ENCODE data around the gene RNF166.
"Not testable (repeated sequence)": the region's sequence is repeated elsewhere in the genome, so short reads cannot be mapped to it uniquely, and the experiment has no call there.

The RNF166 gene

GRCh38 chr16:88673716-88674379 is 32.4 kb downstream of the RNF166 start:
- DNase-seq (ENCODE audit: low spot score): no peak

- no peak for DNase-seq (ENCODE audit: low spot score)
These were observed 33.4 kb downstream of the RNF166 start for GRCh38 chr16:88672776-88673175.

DNA sequence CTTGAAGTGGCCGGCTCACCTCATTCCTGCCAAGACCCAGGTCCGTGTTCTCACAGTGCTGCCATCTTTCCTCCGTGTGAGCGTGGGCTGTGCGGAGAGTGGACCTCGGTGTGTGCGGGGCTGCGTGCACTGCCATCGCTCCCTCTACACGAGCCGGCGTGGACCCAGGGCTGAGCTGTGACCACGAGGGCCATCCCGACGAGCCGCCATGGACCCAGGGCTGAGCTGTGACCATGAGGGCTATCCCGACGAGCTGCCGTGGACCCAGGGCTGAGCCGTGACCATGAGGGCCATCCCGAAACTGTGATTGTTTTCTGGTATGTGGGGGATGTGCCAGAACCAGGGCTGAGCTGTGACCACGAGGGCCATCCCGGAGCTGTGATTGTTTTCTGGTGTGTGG is 34.4 kb downstream of the RNF166 start:
- no peak for DNase-seq (ENCODE audit: low spot score)

DNA sequence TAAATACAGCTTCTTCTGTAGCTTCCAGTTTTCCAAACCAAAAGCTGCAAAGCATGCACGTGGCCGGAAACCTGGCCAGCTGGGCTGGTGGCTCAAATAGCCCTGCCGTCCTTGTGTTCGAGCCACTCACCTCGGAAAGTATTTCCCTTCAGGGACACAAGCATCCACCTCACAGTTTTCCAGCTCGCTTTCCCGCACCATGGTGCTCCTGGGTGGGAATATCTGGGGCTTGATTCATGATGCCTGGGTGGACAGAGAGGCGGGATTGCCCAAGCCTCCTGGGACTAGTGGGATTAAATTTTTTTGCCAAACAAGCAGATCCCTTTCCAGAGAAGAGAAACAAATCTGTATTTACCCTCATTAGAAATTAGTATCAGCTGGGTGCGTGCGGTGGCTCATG is 36.2 kb downstream of the RNF166 start:
- DNase-seq (ENCODE audit: low spot score): no peak

DNA sequence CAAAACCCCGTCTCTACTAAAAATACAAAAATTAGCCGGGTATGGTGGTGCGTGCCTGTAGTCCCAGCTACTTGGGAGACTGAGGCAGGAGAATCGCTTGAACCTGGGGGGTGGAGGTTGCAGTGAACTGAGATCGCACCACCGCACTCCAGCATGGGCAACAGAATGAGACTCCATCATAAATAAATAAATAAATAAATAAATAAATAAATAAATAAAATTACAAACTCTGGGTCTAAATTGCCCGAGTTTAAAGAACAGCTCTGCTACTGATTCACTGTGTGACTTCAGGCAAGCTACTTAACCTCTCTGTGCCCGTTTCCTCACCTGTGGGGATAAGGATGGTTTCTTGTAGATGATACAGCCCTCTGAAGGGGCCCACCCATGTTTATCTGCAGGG is 36.7 kb downstream of the RNF166 start:
- DNase-seq (ENCODE audit: low spot score): not testable (repeated sequence)

- no peak for DNase-seq (ENCODE audit: low spot score)
These were observed 38.7 kb downstream of the RNF166 start for GRCh38 chr16:88667461-88667860.

GRCh38 chr16:88665570-88665969 is 40.6 kb downstream of the RNF166 start:
- no peak for DNase-seq (ENCODE audit: low spot score)

- DNase-seq (ENCODE audit: low spot score): no peak
These were observed 41.1 kb downstream of the RNF166 start for GRCh38 chr16:88665148-88665547.

DNA sequence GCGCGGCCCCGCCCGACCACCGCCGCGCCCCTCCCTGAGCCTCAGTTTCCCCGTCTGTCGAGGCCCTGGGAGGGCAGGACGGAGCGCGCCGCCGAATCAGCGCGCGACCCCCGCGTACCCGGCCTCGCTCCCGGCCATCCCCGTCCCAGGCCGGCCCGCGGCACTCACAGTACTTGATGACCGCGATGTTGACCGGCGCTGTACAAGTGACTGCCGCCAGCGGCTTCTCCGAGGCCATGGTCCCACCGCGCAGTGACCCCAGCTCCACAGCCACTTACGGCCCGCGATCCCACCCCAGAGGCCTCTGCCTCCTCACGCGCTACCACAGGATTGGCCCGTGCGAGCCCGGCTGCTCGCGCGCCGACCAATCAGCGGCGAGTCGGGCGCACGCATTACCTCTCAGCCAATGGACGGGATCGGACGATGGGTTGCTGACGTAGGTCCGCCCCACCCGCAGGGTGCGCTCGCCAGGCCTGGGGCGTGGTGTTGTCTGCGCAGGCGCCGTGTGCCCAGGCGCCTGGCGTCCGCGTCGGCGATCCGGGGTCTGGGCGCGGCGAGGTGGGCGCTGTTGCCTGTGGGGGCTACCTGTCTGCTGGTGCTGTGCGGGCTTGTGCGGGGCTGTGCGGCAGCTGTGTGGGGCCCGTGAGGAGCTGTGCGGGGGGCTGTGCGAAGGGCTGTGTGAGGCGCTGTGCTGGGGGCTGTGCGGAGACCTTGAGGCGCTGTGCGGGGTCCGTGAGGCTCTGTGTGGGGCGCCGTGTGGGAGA is 43.2 kb downstream of the RNF166 start, which contains the start of gene MVD:
MVD (minus strand) TSS at position 249 of the 764 bp plus-strand sequence; CDS start at position 238, 11 bp downstream.
- DNase-seq (ENCODE audit: low spot score): peak; percentile 100

GRCh38 chr16:88662222-88662842 is 43.9 kb downstream of the RNF166 start:
- DNase-seq (ENCODE audit: low spot score): no peak

GRCh38 chr16:88661468-88661867 is 44.7 kb downstream of the RNF166 start:
- no peak for DNase-seq (ENCODE audit: low spot score)

GRCh38 chr16:88659160-88659559 is 47.0 kb downstream of the RNF166 start:
- no peak for DNase-seq (ENCODE audit: low spot score)

DNA sequence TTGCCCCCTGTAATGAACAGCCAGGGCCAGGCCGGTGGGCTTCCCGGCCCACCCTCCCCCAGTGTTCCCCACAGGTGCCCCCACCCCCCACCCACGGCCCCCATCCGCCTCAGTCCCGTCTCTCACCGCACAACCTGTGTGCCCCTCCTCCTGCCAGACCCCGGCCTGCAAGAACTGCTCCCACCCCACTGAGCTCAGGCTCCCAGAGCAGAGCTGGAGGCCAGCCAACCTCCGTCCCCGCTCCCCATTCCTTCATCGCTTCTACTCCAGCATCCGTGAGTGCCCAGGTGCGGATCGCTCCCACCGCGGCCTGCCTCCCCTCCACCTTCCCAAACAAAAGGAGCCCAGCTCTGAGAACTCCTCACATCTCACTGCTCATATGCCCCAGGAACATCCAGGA is 47.5 kb downstream of the RNF166 start:
- DNase-seq (ENCODE audit: low spot score): no peak

DNA sequence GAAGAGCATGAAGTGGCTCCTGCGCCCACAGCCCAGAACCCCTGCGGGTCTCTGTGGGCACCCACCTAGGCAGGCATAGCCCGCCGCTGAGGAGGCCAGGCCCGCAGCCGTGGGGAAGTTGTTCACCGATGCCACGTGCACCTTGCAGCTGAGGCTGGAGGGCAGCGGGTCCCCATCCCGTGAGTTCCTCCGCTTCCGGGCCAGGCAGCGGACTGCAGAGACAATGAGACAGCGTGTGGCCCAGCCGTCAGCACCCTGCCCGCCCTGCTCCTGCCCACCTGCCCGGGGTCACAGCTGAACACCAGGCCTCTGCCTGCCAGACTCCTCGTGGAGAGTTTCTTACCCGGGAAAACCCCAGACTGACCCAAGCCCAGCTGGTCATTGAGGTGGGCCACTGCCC is 48.8 kb downstream of the RNF166 start:
- DNase-seq (ENCODE audit: low spot score): no peak

DNA sequence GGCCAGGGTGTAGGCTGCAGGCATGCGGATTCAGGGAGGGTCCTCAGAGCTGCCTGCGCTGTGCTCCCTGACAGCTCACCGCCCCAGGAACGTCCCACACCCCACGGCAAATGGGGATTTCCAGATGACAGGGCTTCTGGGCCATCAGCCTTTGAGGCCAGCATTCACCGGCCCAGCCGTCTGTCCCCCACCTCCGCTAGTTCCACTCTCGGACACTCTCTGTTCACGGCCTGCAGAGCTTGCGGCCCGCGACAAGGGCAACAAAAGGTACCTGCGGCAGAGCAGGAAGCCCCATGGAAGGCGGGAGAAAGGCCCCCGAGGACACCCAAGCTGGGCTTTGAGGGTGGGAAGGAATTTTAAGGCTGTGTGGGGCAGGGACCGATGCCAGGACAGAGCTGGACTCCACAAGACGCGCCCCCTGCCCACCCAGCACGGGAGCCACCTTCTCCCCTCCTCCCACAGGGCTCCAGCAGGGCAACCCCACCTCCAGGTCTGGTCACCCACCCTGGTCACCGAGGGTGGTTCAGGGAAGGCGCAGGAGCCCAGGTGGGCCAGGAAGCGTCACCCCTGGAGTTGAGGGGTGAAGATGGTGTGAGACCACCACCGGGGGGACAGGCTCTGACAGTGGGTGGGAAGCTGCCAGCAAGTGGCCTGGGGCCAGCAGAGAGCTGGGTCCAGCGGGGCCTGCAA is 49.8 kb downstream of the RNF166 start:
- no peak for DNase-seq (ENCODE audit: low spot score)

DNA sequence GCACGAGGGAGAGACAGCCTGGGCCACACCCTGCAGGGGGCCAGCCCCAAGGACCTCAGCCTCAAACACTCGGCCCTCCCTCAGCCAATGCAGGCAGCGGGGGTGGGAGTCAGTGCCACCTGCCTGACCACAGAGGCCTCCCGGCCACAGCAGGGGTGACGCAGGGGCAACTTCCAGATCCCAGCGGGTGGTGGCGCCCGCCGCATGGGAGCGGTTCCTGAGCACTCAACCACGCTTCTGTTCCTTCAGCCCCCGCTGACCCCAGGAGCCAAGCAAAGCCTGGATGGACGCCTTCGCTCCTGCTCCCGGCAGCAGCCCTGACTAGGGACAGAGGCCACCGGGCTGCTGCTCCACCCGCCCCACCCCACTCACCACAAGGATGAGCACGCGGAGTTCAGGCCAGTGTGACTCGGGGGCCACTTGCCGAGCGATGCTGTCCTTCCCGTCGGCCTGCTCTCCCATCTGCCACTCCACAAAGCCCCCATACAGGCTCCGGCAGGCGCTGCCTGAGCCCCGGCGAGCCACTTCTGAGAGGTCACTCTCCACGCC is 50.4 kb downstream of the RNF166 start:
- DNase-seq (ENCODE audit: low spot score): no peak

GRCh38 chr16:88655053-88655732 is 51.0 kb downstream of the RNF166 start:
- DNase-seq (ENCODE audit: low spot score): no peak

DNA sequence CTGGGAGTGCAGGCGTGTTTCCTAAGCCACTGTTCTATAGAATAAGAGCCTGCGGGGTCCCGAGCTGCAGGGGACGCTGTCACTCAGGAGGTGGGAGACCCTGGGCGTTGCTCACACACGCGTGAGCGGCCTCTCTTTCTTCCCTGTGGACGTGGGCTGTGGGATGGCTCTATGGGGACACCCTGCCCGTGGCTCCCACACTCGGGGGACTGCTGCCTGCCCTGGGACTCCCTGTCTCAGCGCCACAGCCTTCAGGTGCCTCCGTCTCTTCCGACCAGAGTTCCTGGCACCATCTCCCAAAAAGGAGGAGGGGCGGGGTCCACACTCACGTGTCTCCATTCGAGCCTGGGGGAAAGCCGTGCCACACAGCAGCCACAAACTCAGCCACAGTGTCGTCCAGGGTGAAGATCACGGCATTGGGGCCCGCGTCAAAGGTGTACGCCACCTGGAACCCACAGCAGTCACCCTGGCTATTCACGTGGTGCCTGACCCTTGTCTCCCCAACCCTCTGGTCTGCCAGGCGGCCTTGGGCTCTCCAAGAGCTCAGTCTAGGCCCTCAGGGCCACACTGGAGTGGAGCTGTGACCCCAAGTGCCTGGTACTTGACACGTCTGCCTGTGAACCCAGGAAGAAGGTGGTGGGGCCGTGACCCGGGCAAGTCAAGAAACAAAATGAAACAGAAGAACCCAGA is 51.7 kb downstream of the RNF166 start:
- no peak for DNase-seq (ENCODE audit: low spot score)

- no peak for DNase-seq (ENCODE audit: low spot score)
These were observed 52.4 kb downstream of the RNF166 start for GRCh38 chr16:88653596-88654362.

GRCh38 chr16:88653101-88653500 is 53.1 kb downstream of the RNF166 start:
- DNase-seq (ENCODE audit: low spot score): no peak

DNA sequence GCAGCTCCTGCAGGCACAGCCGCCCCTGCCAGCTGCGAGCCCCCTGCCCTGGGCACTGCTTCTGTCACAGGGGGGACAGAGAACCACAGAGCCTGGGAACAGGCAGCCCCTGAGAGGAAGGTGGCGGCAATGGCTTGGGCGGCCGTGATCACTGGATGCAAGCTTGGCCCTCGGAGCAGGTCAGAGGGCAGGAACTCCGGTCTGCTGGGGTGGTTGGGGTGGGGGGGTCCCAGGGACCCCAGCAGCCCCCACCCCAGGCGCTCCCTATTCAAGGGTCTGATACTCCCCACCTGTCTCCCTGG is 53.5 kb downstream of the RNF166 start:
- DNase-seq (ENCODE audit: low spot score): no peak
